GM19397 (cell line): Measurements from ENCODE around the gene NOS2.
"Not testable (repeated sequence)": the region's sequence is repeated elsewhere in the genome, so short reads cannot be mapped to it uniquely, and the experiment has no call there.

Source experiments
- ATAC-seq: cut with Tn5 transposase; IDR thresholded peaks from one replicate; pipeline ENCODE4 v1.9.1; 2021; ENCODE audit warnings: mild to moderate bottlenecking, moderate library complexity; ENCODE audit not compliant: unreplicated experiment

NOS2 gene

GRCh38 chr17:27740541-27740940, 59.8 kb downstream of the NOS2 start:
- ATAC-seq, result not testable (repeated sequence)

GRCh38 chr17:27733773-27734172, 66.6 kb downstream of the NOS2 start:
- ATAC-seq, result no peak

GRCh38 chr17:27732746-27733145, 67.6 kb downstream of the NOS2 start:
- ATAC-seq, result not testable (repeated sequence)

GRCh38 chr17:27725982-27726381, 74.3 kb downstream of the NOS2 start:
- not testable (repeated sequence) for ATAC-seq

- no peak for ATAC-seq
Measured at GRCh38 chr17:27721797-27722196, 78.5 kb downstream of the NOS2 start.
